H9 (cell line): ENCODE results near the gene GAPT. TPM values are rescaled to one million over a fixed set of nuclear protein-coding genes. Genes with fewer than 3 reads are reported as not detected.

Experiments
- DNase-seq: peaks from one replicate; pipeline ENCODE4 v3.0.0-alpha.2; 2017
- H2AFZ ChIP-seq: one replicate; pipeline ENCODE4 v1.6.1; 2013; ENCODE audit warnings: mild to moderate bottlenecking, low read length, control low read depth, moderate library complexity
- H2AK5ac ChIP-seq: 2 replicates; pipeline ENCODE4 v1.6.1; 2013; ENCODE audit warnings: low read length, control low read depth, mixed read lengths; ENCODE audit not compliant: insufficient read length
- H2BK120ac ChIP-seq: one replicate; pipeline ENCODE4 v1.6.1; 2013; ENCODE audit warnings: low read depth, mild to moderate bottlenecking, low read length, control low read depth, inconsistent platforms; ENCODE audit not compliant: poor library complexity, severe bottlenecking
- H2BK12ac ChIP-seq: 2 replicates; pipeline ENCODE4 v1.6.1; 2013; ENCODE audit warnings: low read length, control low read depth, mixed read lengths, low read depth; ENCODE audit not compliant: insufficient read length
- H2BK15ac ChIP-seq: 2 replicates; pipeline ENCODE4 v1.6.1; 2013; ENCODE audit warnings: low read depth, low read length, control low read depth
- H2BK20ac ChIP-seq: one replicate; pipeline ENCODE4 v1.6.1; 2013; ENCODE audit warnings: low read depth, mild to moderate bottlenecking, low read length, control low read depth, inconsistent platforms; ENCODE audit not compliant: poor library complexity, severe bottlenecking
- H2BK5ac ChIP-seq: 2 replicates; pipeline ENCODE4 v1.6.1; 2013; ENCODE audit warnings: low read length, control low read depth, mixed read lengths; ENCODE audit not compliant: insufficient read length
- H3K14ac ChIP-seq: 2 replicates; pipeline ENCODE4 v1.6.1; 2013; ENCODE audit warnings: low read length, control low read depth; ENCODE audit not compliant: insufficient read depth
- H3K18ac ChIP-seq: 2 replicates; pipeline ENCODE4 v1.6.1; 2013; ENCODE audit warnings: low read depth, mild to moderate bottlenecking, mixed read lengths, low read length, control low read depth; ENCODE audit not compliant: insufficient read length
- H3K23ac ChIP-seq: 2 replicates; pipeline ENCODE4 v1.6.1; 2013; ENCODE audit warnings: low read length, control low read depth, mixed read lengths, low read depth; ENCODE audit not compliant: insufficient read length
- H3K23me2 ChIP-seq: 2 replicates; pipeline ENCODE4 v1.6.1; 2013; ENCODE audit warnings: low read depth, mild to moderate bottlenecking, mixed read lengths, low read length, control low read depth; ENCODE audit not compliant: insufficient read length, poor library complexity, severe bottlenecking
- H3K27ac ChIP-seq: 2 replicates; pipeline ENCODE4 v1.5.1; 2013; ENCODE audit warnings: low read length, control low read depth, mixed read lengths, low read depth; ENCODE audit not compliant: insufficient read length
- H3K27me3 ChIP-seq: 2 replicates; pipeline ENCODE4 v1.6.1; 2013; ENCODE audit warnings: low read length, control low read depth, inconsistent platforms; ENCODE audit not compliant: insufficient read depth
- H3K4ac ChIP-seq: 2 replicates; pipeline ENCODE4 v1.6.1; 2013; ENCODE audit warnings: low read depth, mild to moderate bottlenecking, control low read depth, inconsistent platforms, low read length, moderate library complexity
- H3K4me1 ChIP-seq: 2 replicates; pipeline ENCODE4 v1.6.1; 2013; ENCODE audit warnings: low read length, control low read depth, inconsistent platforms; ENCODE audit not compliant: insufficient read depth
- H3K4me2 ChIP-seq: 2 replicates; pipeline ENCODE4 v1.6.1; 2013; ENCODE audit warnings: low read length, control low read depth, mixed read lengths; ENCODE audit not compliant: insufficient read length, insufficient read depth
- H3K56ac ChIP-seq: 2 replicates; pipeline ENCODE4 v1.6.1; 2013; ENCODE audit warnings: low read depth, mild to moderate bottlenecking, mixed read lengths, low read length, control low read depth; ENCODE audit not compliant: insufficient read length
- H3K79me1 ChIP-seq: 2 replicates; pipeline ENCODE4 v1.6.1; 2013; ENCODE audit warnings: low read depth, mild to moderate bottlenecking, moderate library complexity, low read length, control low read depth, inconsistent platforms; ENCODE audit not compliant: insufficient read depth, poor library complexity, severe bottlenecking
- H3K79me2 ChIP-seq: 2 replicates; pipeline ENCODE4 v1.6.1; 2013; ENCODE audit warnings: low read length, control low read depth, inconsistent platforms; ENCODE audit not compliant: insufficient read depth
- H3K9ac ChIP-seq: 2 replicates; pipeline ENCODE4 v1.6.1; 2013; ENCODE audit warnings: low read length, control low read depth, mixed read lengths; ENCODE audit not compliant: insufficient read length; ENCODE audit errors: extremely low read depth
- H3K9me3 ChIP-seq: one replicate; pipeline ENCODE4 v1.6.1; 2013; ENCODE audit warnings: low read depth, low read length, inconsistent platforms; ENCODE audit not compliant: control insufficient read depth
- H3T11ph ChIP-seq: one replicate; pipeline ENCODE4 v1.6.1; 2013; ENCODE audit warnings: mild to moderate bottlenecking, low read length, control low read depth, inconsistent platforms
- H4K20me1 ChIP-seq: one replicate; pipeline ENCODE4 v1.6.1; 2013; ENCODE audit not compliant: control insufficient read depth, insufficient read length, insufficient read depth
- H4K5ac ChIP-seq: 2 replicates; pipeline ENCODE4 v1.6.1; 2013; ENCODE audit warnings: low read depth, mild to moderate bottlenecking, mixed read lengths, low read length, control low read depth; ENCODE audit not compliant: insufficient read length
- H4K8ac ChIP-seq: replicated peaks from 2 replicates; pipeline ENCODE4 v1.6.1; 2013; ENCODE audit warnings: low read length, control low read depth, mixed read lengths, low read depth; ENCODE audit not compliant: insufficient read length
- H4K91ac ChIP-seq: 2 replicates; pipeline ENCODE4 v1.6.1; 2013; ENCODE audit warnings: low read depth, mild to moderate bottlenecking, moderate library complexity, mixed read lengths, low read length, control low read depth; ENCODE audit not compliant: insufficient read length
- H3K27ac Mint-ChIP-seq, 3 experiments: 2 replicates in 2 of 3; 3 replicates in 1 of 3; pipeline ENCODE4 v1.8.0; 2020 to 2021; ENCODE audit warnings: mixed read lengths in 3 of 3, mild to moderate bottlenecking in 1 of 3, moderate library complexity in 1 of 3
- H3K27me3 Mint-ChIP-seq: 2 replicates; pipeline ENCODE4 v1.8.0; 2021; ENCODE audit warnings: low read depth, mild to moderate bottlenecking, moderate library complexity, mixed read lengths
- H3K36me3 Mint-ChIP-seq, 3 experiments: 2 replicates in 2 of 3; 3 replicates in 1 of 3; pipeline ENCODE4 v1.8.0; 2020 to 2021; ENCODE audit warnings: low read depth in 3 of 3, mixed read lengths in 3 of 3; ENCODE audit not compliant: insufficient read depth in 1 of 3
- H3K4me1 Mint-ChIP-seq, 2 experiments: 2 replicates each; pipeline ENCODE4 v1.8.0; 2020; ENCODE audit warnings: mixed read lengths in 2 of 2
- H3K4me3 Mint-ChIP-seq, 2 experiments: 2 replicates in 1 of 2; 3 replicates in 1 of 2; pipeline ENCODE4 v1.8.0; 2020 to 2021; ENCODE audit warnings: mild to moderate bottlenecking in 2 of 2, mixed read lengths in 2 of 2, moderate library complexity in 1 of 2
- H3K9me3 Mint-ChIP-seq, 2 experiments: 2 replicates in 1 of 2; 3 replicates in 1 of 2; pipeline ENCODE4 v1.8.0; 2020; ENCODE audit warnings: mild to moderate bottlenecking in 2 of 2, mixed read lengths in 2 of 2, moderate library complexity in 1 of 2
- WGBS: extraction: QIAGEN DNeasy Blood & Tissue Kit; methylation state at CpG from one replicate; pipeline ENCODE4 v1.1.7; 2013; ENCODE audit warnings: missing lambda C conversion rate, low lambda C conversion rate, mixed read lengths; ENCODE audit not compliant: insufficient read length; ENCODE audit errors: extremely low coverage; 5-methylcytosine and 5-hydroxymethylcytosine counted together
- total RNA-seq: library from RNA; stranded (reverse); gene quantifications from 2 replicates; pipeline ENCODE4 v1.2.1, GENCODE V29; 2021
- TF ChIP-seq, protein P1 (sequence below): fragments of 200-600 bp; sonication (generic); conservative IDR thresholded peaks from 3 replicates; pipeline ENCODE4 v1.8.0; 2021; ENCODE audit warnings: antibody characterized with exemption, mild to moderate bottlenecking

The GAPT gene
- total RNA-seq, 1 experiment from 2014 or later = not detected

DNA sequence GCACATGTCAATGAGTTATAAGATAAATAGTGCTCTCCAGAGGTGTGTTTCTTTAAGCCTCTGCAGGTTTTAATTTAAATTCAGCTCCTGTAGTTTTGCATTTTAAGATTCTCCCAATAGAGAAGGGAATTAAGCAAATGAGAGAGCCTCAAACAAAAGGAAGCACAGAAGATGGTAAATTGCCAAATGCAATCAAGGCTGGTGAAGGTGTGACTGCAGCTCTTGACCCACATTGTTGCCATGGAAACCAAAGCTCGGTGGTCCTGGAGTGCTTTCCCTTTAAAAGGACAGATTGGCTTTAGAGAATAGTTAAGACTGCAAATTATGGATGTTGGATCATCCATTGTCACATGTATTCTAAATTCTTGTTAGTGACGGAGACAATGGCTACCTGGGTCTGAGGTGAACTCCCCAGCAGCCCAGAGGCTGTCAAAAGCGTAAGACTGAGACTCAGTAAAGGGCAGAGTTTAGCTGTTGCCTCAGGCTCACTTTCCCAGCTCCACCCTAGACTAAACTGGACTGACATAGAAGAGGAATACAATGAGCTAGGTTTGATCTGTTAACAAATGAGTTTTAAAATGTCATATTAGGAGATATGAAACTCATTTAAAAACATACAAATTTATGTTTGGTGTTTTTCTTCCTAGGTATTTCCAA, 12.3 kb downstream of the GAPT start:
- H2BK120ac ChIP-seq = no peak overlapping the region
- H3K27me3 Mint-ChIP-seq = no peaks in the 10 kb centered on the region
- no peak overlapping the region for H3K56ac ChIP-seq
- no peak overlapping the region; a peak in 1 of 7 replicates for H3K27ac Mint-ChIP-seq
- no peak overlapping the region for H2BK12ac ChIP-seq
- H3K4me3 Mint-ChIP-seq = no peak overlapping the region
- H3K9me3 ChIP-seq = no peaks in the 10 kb centered on the region
- H2BK5ac ChIP-seq = no peak overlapping the region
- peaks cover 2% of the 10 kb centered on the region; the same call in 1 of the 2 replicates for H3K4me1 ChIP-seq
- H2BK20ac ChIP-seq = no peak overlapping the region
- H3T11ph ChIP-seq = no peak overlapping the region
- no peak overlapping the region for H4K5ac ChIP-seq
- no peak overlapping the region for H3K4me2 ChIP-seq
- no peak overlapping the region for H3K23ac ChIP-seq
- no peak overlapping the region for H3K27ac ChIP-seq
- H3K14ac ChIP-seq = no peak overlapping the region
- no CpG with 5 or more reads among the region's 3 CpGs for WGBS
- H3K23me2 ChIP-seq = no peaks in the 10 kb centered on the region
- no peak overlapping the region for H4K8ac ChIP-seq
- H3K79me1 ChIP-seq = no peaks in the 10 kb centered on the region
- no peak overlapping the region for H3K9ac ChIP-seq
- no peak for DNase-seq
- H3K9me3 Mint-ChIP-seq = no peaks in the 10 kb centered on the region
- H4K20me1 ChIP-seq = no peaks in the 10 kb centered on the region
- no peak overlapping the region for H2BK15ac ChIP-seq
- no peak overlapping the region for H3K4ac ChIP-seq
- no peaks in the 10 kb centered on the region for H3K79me2 ChIP-seq
- H3K27me3 ChIP-seq = no peaks in the 10 kb centered on the region
- TF ChIP-seq, protein P1, sequence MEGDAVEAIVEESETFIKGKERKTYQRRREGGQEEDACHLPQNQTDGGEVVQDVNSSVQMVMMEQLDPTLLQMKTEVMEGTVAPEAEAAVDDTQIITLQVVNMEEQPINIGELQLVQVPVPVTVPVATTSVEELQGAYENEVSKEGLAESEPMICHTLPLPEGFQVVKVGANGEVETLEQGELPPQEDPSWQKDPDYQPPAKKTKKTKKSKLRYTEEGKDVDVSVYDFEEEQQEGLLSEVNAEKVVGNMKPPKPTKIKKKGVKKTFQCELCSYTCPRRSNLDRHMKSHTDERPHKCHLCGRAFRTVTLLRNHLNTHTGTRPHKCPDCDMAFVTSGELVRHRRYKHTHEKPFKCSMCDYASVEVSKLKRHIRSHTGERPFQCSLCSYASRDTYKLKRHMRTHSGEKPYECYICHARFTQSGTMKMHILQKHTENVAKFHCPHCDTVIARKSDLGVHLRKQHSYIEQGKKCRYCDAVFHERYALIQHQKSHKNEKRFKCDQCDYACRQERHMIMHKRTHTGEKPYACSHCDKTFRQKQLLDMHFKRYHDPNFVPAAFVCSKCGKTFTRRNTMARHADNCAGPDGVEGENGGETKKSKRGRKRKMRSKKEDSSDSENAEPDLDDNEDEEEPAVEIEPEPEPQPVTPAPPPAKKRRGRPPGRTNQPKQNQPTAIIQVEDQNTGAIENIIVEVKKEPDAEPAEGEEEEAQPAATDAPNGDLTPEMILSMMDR = no peak
- no peak overlapping the region for H4K91ac ChIP-seq
- H3K36me3 Mint-ChIP-seq = no peaks in the 10 kb centered on the region
- H2AFZ ChIP-seq = no peak overlapping the region
- H2AK5ac ChIP-seq = no peak overlapping the region
- H3K18ac ChIP-seq = no peak overlapping the region
- peaks cover 32 to 40% of the 10 kb centered on the region in 2 experiments for H3K4me1 Mint-ChIP-seq
